GM15510 (cell line): ENCODE results near the gene PRKCH.

ENCODE experiments used
- POLR2A ChIP-seq: IDR thresholded peaks from 3 replicates; pipeline ENCODE4 v1.6.1; 2011; ENCODE audit warnings: borderline replicate concordance; ENCODE audit not compliant: insufficient read length; ENCODE audit errors: extremely low read depth

PRKCH gene

GRCh38 chr14:61368781-61369453, 47.5 kb downstream of the PRKCH start:
- TF ChIP-seq POLR2A, result no peak

GRCh38 chr14:61369454-61369810, 48.1 kb downstream of the PRKCH start:
- TF ChIP-seq POLR2A, result no peak

GRCh38 chr14:61372379-61372778, 51.0 kb downstream of the PRKCH start:
- no peak for TF ChIP-seq POLR2A

- TF ChIP-seq POLR2A, result no peak
These were observed 51.6 kb downstream of the PRKCH start for GRCh38 chr14:61372842-61373555.

GRCh38 chr14:61374284-61374683, 52.9 kb downstream of the PRKCH start:
- TF ChIP-seq POLR2A, result no peak

- TF ChIP-seq POLR2A, result no peak
These were observed 53.8 kb downstream of the PRKCH start for GRCh38 chr14:61375218-61375617.

- TF ChIP-seq POLR2A, result no peak
These were observed 54.9 kb downstream of the PRKCH start for GRCh38 chr14:61376314-61376713.

- TF ChIP-seq POLR2A, result no peak
These were observed 56.4 kb downstream of the PRKCH start for GRCh38 chr14:61377749-61378148.

- TF ChIP-seq POLR2A, result no peak
These were observed 58.3 kb downstream of the PRKCH start for GRCh38 chr14:61379639-61380184.

- TF ChIP-seq POLR2A, result no peak
These were observed 59.6 kb downstream of the PRKCH start for GRCh38 chr14:61380984-61381383.

- no peak for TF ChIP-seq POLR2A
These were observed 60.2 kb downstream of the PRKCH start for GRCh38 chr14:61381553-61381952.

- no peak for TF ChIP-seq POLR2A
These were observed 61.5 kb downstream of the PRKCH start for GRCh38 chr14:61382842-61383241.

GRCh38 chr14:61385002-61385685, 63.8 kb downstream of the PRKCH start:
- TF ChIP-seq POLR2A, result no peak

- no peak for TF ChIP-seq POLR2A
These were observed 64.9 kb downstream of the PRKCH start for GRCh38 chr14:61386173-61386772.

GRCh38 chr14:61387076-61387475, 65.7 kb downstream of the PRKCH start:
- no peak for TF ChIP-seq POLR2A
